T-helper 22 cell (primary cell): ENCODE data around the gene STK17A.

Source experiments
- DNase-seq: peaks from one replicate; pipeline ENCODE4 v3.0.0-alpha.2; 2020; ENCODE audit warnings: low read depth

The STK17A gene

GRCh38 chr7:43582503-43583423, at the start of gene STK17A:
Gene STK17A (plus strand): TSS chr7:43583108. CDS start chr7:43583244, 136 bp downstream.
- peak; percentile 88 for DNase-seq

- no peak for DNase-seq
Observed at GRCh38 chr7:43533801-43534479, 49.0 kb upstream of the STK17A start.

DNA sequence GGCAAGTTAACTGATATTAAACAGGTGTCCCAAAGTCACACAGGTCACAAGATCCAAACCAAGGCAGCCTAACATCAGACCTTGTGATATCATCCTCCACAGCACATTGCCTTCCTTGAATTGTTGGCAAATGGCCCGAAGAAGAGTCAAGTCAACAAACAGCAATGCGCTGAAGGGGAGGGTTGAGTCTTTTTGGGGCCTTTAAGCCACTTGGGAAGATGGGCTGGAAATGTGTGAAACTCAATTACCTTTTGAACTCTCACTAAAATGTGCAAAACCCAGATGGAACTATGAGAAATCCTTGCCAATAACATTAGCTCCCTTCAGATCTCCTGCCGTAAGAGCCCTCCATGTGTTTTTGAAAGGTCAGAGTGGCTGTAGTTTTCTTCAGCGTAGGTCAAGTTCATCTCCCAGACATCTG, 47.9 kb upstream of the STK17A start:
- DNase-seq = no peak

DNA sequence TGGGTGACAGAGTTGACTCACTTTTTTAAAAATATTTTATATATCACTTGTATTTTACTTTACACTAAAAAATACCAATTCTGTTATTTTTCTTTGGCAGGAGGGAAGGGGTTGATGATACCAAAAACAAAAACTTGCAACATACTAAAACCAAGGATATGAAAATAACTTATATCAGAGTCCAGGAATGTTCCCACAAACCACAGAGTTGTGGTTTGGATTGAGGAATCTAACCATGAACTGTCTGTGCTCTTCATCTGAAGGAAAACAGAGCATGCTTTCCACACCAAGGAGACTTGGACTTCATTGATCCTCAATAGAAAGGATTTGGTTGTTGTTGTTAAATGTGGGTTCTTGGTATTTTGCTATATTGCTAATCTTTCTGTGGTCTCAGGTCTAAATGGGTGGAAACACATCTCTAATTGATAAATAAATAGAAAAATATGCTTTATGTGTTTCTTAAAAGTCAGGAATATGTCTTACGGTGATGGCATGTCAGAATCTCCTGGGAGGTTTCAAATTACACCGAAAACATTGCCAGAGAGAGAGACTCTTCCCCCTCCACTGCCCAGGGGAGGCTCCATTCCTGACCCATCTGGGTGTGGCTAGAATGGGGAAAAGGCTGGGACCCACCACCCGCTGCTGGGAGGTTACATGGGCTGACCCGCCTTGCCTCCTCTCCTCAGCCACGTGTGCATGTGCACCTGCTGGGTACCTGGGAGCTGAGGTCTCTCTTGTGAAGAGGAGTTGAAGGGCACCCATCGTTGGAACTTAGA, 46.9 kb upstream of the STK17A start:
- DNase-seq = no peak

DNA sequence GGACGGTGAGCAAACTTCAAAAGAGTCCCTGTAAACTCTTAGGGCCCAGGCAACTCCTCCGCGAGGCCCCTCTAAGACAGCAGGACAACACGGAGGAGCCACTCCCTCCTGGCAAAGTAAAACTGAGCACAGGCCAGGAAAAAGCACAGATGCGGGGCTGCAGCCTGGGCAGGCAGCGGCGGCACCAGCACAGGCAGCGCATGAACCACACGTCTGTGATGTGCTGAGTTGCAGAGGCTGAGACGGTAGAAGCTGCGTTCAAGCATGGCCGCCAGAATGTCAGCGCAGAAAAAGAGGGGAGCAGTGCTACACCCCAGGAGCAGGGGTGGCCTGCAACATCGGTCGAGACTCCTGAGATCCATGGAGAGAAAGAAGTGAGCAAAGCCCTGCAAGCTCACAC, 46.1 kb upstream of the STK17A start:
- DNase-seq = no peak

DNA sequence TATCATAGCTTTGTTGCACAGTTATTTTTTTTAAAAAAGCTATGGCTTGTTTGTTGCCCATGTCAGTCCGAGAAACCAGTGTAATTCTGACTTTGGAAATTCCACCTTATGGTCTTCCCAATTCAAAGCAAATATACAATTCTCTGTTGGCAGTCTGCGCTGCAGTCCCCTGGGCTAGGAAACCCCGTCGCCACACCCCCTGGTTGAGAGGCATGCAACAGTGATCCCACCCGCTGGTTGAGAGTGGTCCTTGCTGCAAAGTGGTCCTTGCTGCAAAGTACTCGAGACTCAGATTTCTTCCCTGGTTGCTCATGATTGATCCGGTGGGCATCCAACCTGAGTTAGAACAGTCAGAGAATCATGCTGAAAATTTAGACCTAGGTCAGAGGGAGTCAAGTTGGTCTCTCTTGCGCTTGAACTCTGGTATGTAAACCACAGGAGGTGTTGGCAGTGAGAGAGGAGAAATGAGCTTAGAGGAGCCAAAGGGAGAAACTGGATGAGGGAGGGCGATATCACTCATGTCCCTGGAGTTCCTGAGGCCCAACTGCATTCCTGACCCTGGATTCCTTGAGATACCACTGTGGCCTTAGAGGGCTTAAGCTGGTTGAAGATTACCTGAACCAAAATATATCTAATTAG, 45.0 kb upstream of the STK17A start:
- DNase-seq = no peak

- no peak for DNase-seq
Observed at GRCh38 chr7:43538404-43538771, 44.5 kb upstream of the STK17A start.

DNA sequence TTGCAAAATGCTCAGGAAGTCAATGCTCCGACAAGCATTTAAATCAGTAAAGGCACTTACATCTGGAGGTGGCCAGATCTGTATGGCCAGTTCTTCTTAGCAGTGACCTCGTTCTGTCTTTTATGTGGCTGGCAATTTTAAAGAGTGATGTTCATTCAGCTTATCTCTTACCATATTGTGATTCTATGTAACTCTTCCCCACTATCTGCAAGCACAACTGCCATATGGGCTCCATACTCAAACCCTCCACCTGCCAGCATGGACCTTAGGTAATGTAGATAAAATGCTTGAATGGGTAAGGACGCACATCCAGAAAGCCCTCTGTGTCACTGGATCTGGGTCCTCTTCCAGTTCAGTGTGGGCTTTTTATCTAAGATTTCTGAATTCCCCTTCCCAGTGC, 42.4 kb upstream of the STK17A start:
- DNase-seq = no peak

- no peak for DNase-seq
Observed at GRCh38 chr7:43542716-43543115, 40.2 kb upstream of the STK17A start.

DNA sequence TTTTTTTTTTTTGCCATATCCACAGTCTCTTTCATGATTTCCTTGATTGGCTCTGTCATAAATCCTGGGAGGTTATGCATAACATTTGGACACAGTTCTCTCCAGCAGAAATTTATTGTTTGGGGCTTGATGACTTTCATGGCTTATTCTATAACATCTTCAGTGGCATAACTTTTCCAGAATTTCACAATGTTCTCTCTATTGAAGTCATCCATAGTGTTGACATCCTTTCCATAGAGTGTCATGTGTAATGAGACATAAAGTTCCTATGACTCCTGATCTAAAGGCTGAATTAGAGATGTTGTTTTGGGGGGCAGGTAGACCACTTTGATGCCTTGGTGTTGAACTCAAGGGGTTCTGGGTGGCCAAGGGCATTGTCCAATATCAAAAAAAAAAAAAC, 36.7 kb upstream of the STK17A start:
- no peak for DNase-seq

- DNase-seq = no peak
Observed at GRCh38 chr7:43550427-43550826, 32.5 kb upstream of the STK17A start.

DNA sequence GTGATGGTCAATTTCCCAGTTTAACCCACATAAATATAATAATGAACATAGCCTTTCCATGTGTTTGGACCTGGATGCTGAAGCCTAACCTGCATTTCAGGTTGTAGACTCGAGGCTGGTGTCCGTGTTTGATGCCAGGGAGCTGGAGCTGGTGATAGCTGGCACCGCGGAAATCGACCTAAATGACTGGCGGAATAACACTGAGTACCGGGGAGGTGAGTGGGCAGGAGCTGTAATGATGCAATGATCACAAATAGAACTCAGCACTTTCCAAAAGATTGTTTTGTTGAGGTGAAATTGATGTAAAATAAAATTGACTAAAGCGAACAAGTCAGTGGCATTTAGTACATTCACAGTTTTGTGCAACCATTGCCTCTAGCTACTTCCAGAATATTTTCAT, 30.8 kb upstream of the STK17A start:
- no peak for DNase-seq

GRCh38 chr7:43553999-43554398, 28.9 kb upstream of the STK17A start:
- no peak for DNase-seq

- DNase-seq = no peak
Observed at GRCh38 chr7:43554423-43554822, 28.5 kb upstream of the STK17A start.

- no peak for DNase-seq
Observed at GRCh38 chr7:43557831-43558495, 24.9 kb upstream of the STK17A start.

DNA sequence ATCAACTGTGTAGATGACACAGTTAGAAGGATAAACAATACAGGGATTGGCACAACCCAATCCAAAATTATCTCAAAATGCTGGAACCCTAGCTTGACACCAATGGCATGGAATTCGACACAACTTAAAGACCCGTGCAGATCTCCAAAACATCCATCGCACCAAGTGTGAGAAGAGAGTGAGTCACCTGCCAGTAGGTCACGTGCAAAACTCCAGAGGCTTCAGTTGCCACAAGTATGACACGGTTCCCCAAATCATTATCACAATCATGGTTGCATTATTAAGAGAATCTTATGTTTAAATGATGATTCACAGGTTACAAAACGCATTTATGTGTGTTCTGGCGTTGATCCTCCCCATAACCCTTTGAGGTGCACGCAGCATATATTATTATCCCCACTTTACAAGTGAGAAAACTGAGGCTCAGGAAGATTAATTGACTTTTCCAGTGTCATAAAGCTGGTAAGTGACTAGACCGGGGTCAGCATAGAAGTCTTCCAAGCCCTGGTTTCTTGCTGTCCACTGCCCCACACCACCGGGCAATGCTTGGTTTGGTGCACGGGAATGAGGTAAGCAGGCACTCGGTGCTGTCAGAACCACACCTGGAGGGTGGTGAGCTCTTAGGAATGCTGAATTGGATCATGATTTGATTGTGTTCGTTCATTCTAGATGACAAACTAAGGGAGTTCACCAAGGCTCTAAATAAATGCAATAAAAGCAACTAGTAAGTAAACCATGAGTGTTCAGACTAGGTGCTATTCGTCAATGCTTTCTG, 23.6 kb upstream of the STK17A start:
- DNase-seq = no peak

GRCh38 chr7:43559946-43560335, 23.0 kb upstream of the STK17A start:
- no peak for DNase-seq

DNA sequence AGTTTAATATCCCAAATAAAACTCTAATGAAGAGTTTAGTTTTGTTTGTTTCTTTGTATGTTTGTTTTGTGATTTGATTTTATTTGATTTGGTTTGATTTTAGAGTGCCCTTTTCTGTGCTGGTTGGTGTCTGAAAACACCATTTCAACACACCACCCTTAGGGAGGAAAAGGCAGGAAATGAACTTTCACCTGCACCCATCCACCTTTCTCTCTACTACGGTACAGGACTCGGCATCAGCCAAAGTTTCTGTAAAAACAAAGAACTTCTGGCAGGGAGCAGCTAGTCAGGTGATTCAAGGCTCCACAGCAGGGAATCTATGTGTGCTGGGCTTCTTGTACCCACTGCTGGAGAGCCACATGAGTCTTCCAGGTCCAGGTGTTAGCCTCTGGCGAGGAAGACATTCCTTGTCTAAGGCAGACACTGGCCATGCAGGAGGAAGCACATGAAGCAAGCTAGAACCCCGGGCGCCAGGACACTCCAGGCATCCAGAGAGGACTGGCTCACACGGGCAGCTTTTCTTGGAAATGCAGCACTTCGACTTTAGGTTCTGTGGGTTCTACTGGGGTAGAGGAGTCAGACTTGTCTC, 22.1 kb upstream of the STK17A start:
- DNase-seq = no peak

GRCh38 chr7:43562383-43562782, 20.5 kb upstream of the STK17A start:
- no peak for DNase-seq

GRCh38 chr7:43565786-43566185, 17.1 kb upstream of the STK17A start:
- no peak for DNase-seq
